ENCODE data around the gene MTSS2.
"Not testable (repeated sequence)": the region's sequence is repeated elsewhere in the genome, so short reads cannot be mapped to it uniquely, and the experiment has no call there.

The MTSS2 gene

GRCh38 chr16:70651524-70651923 is 34.3 kb downstream of the MTSS2 start:
- DNase-seq (ENCODE audit: low read depth), result no peak

- DNase-seq (ENCODE audit: low read depth), result no peak
These were observed 35.6 kb downstream of the MTSS2 start for GRCh38 chr16:70650216-70650615.

- no peak for DNase-seq (ENCODE audit: low read depth)
These were observed 36.6 kb downstream of the MTSS2 start for GRCh38 chr16:70649300-70649699.

GRCh38 chr16:70648606-70649005 is 37.2 kb downstream of the MTSS2 start:
- no peak for DNase-seq (ENCODE audit: low read depth)

GRCh38 chr16:70647441-70648359 is 38.2 kb downstream of the MTSS2 start:
- no peak for DNase-seq (ENCODE audit: low read depth)

GRCh38 chr16:70646260-70647241 is 39.3 kb downstream of the MTSS2 start, which contains the start of gene IL34:
TSS of gene IL34 (plus strand) at chr16:70646559. CDS start at chr16:70646948, 389 bp downstream.
- no peak for DNase-seq (ENCODE audit: low read depth)

- no peak for DNase-seq (ENCODE audit: low read depth)
These were observed 40.9 kb downstream of the MTSS2 start for GRCh38 chr16:70644763-70645597.

GRCh38 chr16:70643264-70643663 is 42.6 kb downstream of the MTSS2 start:
- DNase-seq (ENCODE audit: low read depth), result not testable (repeated sequence)

GRCh38 chr16:70642633-70643032 is 43.2 kb downstream of the MTSS2 start:
- no peak for DNase-seq (ENCODE audit: low read depth)

GRCh38 chr16:70638814-70639792 is 46.8 kb downstream of the MTSS2 start:
- no peak for DNase-seq (ENCODE audit: low read depth)
